GM12878 (cell line): ENCODE data around the gene IPO8. TPM values are rescaled to one million over a fixed set of nuclear protein-coding genes. Genes with fewer than 3 reads are reported as not detected.
A peak's percentile ranks its signal among the peaks of the same experiment; 100 is the strongest.

Experiments used
- ATAC-seq: fragments of 200-7000 bp; cut with Tn5 transposase; 3 replicates; pipeline ENCODE4 v1.9.1; 2020; ENCODE audit warnings: mild to moderate bottlenecking, moderate library complexity
- BruUV-seq: library from RNA; stranded (reverse); fragments of 400-500 nt; replicated peaks from 2 replicates; lab custom pipeline; 2021; lab: Mats Ljungman, UMichigan
- CTCF ChIA-PET: fragments of 300-600 bp; sonication (Branson Sonifier 250); formaldehyde crosslinking; extraction: SDS; loops from one replicate; lab custom pipeline; 2021; ENCODE audit warnings: inconsistent platforms; lab: Yijun Ruan, JAX
- POLR2A ChIA-PET: fragments of 350-600 bp; formaldehyde crosslinking; extraction: SDS; loops from one replicate; lab custom pipeline; 2021; ENCODE audit warnings: inconsistent platforms; lab: Charles Lee
- RAD21 ChIA-PET: fragments of 300-600 bp; sonication (Branson Sonifier 250); formaldehyde crosslinking; loops from one replicate; lab custom pipeline; 2023; ENCODE audit warnings: antibody characterized with exemption; ENCODE audit not compliant: unreplicated experiment; lab: Charles Lee
- SMC1A ChIA-PET: fragments of 300-600 bp; sonication (Branson Sonifier 250); formaldehyde crosslinking; loops from one replicate; lab custom pipeline; 2023; ENCODE audit not compliant: unreplicated experiment, uncharacterized antibody; lab: Charles Lee
- DNase-seq: peaks from one replicate; pipeline ENCODE4 v3.0.0-alpha.2; 2011; ENCODE audit warnings: low read depth, low spot score
- FAIRE-seq: peaks from 3 replicates; lab custom pipeline; 2011; peaks lifted over from hg19 to GRCh38; lab: Jason Lieb, UNC
- H2AFZ ChIP-seq: 2 replicates; pipeline ENCODE4 v1.6.0; 2011; ENCODE audit warnings: low read depth, low read length, control low read depth; ENCODE audit not compliant: control insufficient read depth
- H3K27ac ChIP-seq: 2 replicates; pipeline ENCODE4 v1.5.1; 2011; ENCODE audit warnings: control low read depth; ENCODE audit not compliant: control insufficient read depth, insufficient read depth
- H3K27me3 ChIP-seq, 2 experiments: replicated peaks in 1 of 2; 2 replicates each; pipeline versions ENCODE4 v1.6.0 to v1.6.1; 2011; ENCODE audit warnings: low read length in 1 of 2; ENCODE audit not compliant: control insufficient read depth in 2 of 2, insufficient read depth in 2 of 2
- H3K36me3 ChIP-seq, 2 experiments: 2 replicates each; pipeline ENCODE4 v1.5.1; 2011; ENCODE audit warnings: low read length in 1 of 2; ENCODE audit not compliant: control insufficient read depth in 2 of 2, insufficient read depth in 2 of 2
- H3K4me1 ChIP-seq: 2 replicates; pipeline ENCODE4 v1.6.1; 2011; ENCODE audit warnings: mild to moderate bottlenecking, low read length, moderate library complexity, mixed read lengths; ENCODE audit not compliant: control insufficient read depth, insufficient read depth
- H3K4me2 ChIP-seq: 2 replicates; pipeline ENCODE4 v1.6.0; 2011; ENCODE audit warnings: control low read depth; ENCODE audit not compliant: control insufficient read depth, insufficient read depth
- H3K4me3 ChIP-seq: fragments of 200-600 bp; sonication (generic); 2 replicates; pipeline ENCODE4 v1.5.1; 2016
- H3K79me2 ChIP-seq: 2 replicates; pipeline ENCODE4 v1.6.0; 2011; ENCODE audit warnings: low read length; ENCODE audit not compliant: control insufficient read depth, insufficient read depth
- H3K9ac ChIP-seq: 2 replicates; pipeline ENCODE4 v1.8.0; 2011; ENCODE audit warnings: low read length, control low read depth, mixed read lengths; ENCODE audit not compliant: control insufficient read depth, insufficient read depth
- H3K9me3 ChIP-seq: replicated peaks from 3 replicates; pipeline ENCODE4 v1.5.1; 2011; ENCODE audit warnings: mild to moderate bottlenecking, low read length; ENCODE audit not compliant: control insufficient read depth, insufficient read depth
- H4K20me1 ChIP-seq: 2 replicates; pipeline ENCODE4 v1.6.0; 2011; ENCODE audit not compliant: control insufficient read depth, insufficient read depth
- BHLHE40 ChIP-seq, 2 experiments: fragments of 450-650 bp in 1 of 2; IDR thresholded peaks; 2 replicates each; pipeline ENCODE4 v1.6.1; 2011 to 2017; ENCODE audit warnings: low read depth in 2 of 2, borderline replicate concordance in 1 of 2, improper control_type of control experiment in 1 of 2, low read length in 1 of 2, mild to moderate bottlenecking in 1 of 2
- PML ChIP-seq: IDR thresholded peaks from 2 replicates; pipeline ENCODE4 v1.6.1; 2012; ENCODE audit warnings: low read length, inconsistent platforms
- RUNX3 ChIP-seq: IDR thresholded peaks from 2 replicates; pipeline ENCODE4 v1.6.1; 2012; ENCODE audit warnings: low read length, inconsistent platforms
- STAT3 ChIP-seq: IDR thresholded peaks from 2 replicates; pipeline ENCODE4 v1.6.1; 2011; ENCODE audit warnings: low read depth, low read length, improper control_type of control experiment
- WGBS: methylation state at CpG from one replicate; pipeline ENCODE4 v1.1.6; 2016; ENCODE audit warnings: low lambda C conversion rate; ENCODE audit not compliant: insufficient replicate concordance, insufficient coverage; ENCODE audit errors: missing lambda C conversion rate; 5-methylcytosine and 5-hydroxymethylcytosine counted together
- in situ Hi-C: fragments of 300-500 bp; cut with MboI; formaldehyde crosslinking; loops from 9 replicates; pipeline ENCODE4 v1.14.3; 2018; ENCODE audit warnings: mixed read lengths
- intact Hi-C: fragments of 100-400 bp; cut with micrococcal nuclease; formaldehyde crosslinking; loops from one replicate; pipeline ENCODE4 v1.14.2; 2022; ENCODE audit not compliant: unreplicated experiment
- polyA plus RNA-seq, 11 experiments: library from polyadenylated mRNA; depleted of rRNA in 4 of 11; unstranded in 6 of 11; stranded (reverse) in 5 of 11; fragments of >200 nt; fragmentation: Nextera tagmentation in 4 of 11; fragmentation: Illumina TruSeq in 1 of 11; extraction: Ambion mirVana in 4 of 11; extraction: Trizol in 1 of 11; gene quantifications; 1 replicate in 1 of 11; 2 replicates in 10 of 11; pipeline versions ENCODE4 v1.2.1 to v1.2.3, GENCODE V29; 2011 to 2016; ENCODE audit warnings: inconsistent platforms in 2 of 11, missing spikeins in 2 of 11, low read depth in 1 of 11
- total RNA-seq, 4 experiments: library from RNA; depleted of rRNA in 3 of 4; stranded (reverse); fragments of >200 nt in 3 of 4; fragmentation: Illumina TruSeq in 1 of 4; extraction: Trizol in 1 of 4; gene quantifications; 2 replicates each; pipeline versions ENCODE4 v1.2.1 to v1.2.3, GENCODE V29; 2013 to 2021

Gene IPO8
- total and polyA plus RNA-seq, 10 of the 15 experiments (the other 5 are each of a cell fraction or from before 2014, with no cell fraction given), result 6.9 to 38.5 (median 15.1) TPM

GRCh38 chr12:30652034-30652696 is 43.5 kb downstream of the IPO8 start:
- BruUV-seq, result no TSS peak
- Histone ChIP-seq H3K27ac (no peak overlapping the region), H3K36me3 (peaks cover 0 to 4% of the 10 kb centered on the region in 2 experiments; a peak in 2 of 4 replicates), H4K20me1 (no peaks in the 10 kb centered on the region), H3K4me2 (no peak overlapping the region), H3K4me3 (no peak overlapping the region), H3K27me3 (no peaks in the 10 kb centered on the region), H3K4me1 (no peaks in the 10 kb centered on the region; the same call in 1 of the 2 replicates), H3K9me3 (no peaks in the 10 kb centered on the region), H3K9ac (no peak overlapping the region), H2AFZ (no peak overlapping the region), H3K79me2 (no peaks in the 10 kb centered on the region)
- ATAC-seq (no peak), DNase-seq (no peak), FAIRE-seq (no peak)
- RAD21 ChIA-PET, result no interaction called here
- SMC1A ChIA-PET, result interaction anchor here (1.0 to 1.4 kb wide), 2 partner anchors 8 to 38 kb away, joined by 3 read pairs; no protein-coding TSS in a partner anchor
- intact Hi-C loops (no loop called here), in situ Hi-C loops (no loop called here)
- 100% methylated on average over 1 of the region's 1 CpG for WGBS
- TF ChIP-seq BHLHE40 (IDR thresholded peaks at IDR 0.05; ENCODE audit: borderline replicate concordance in 1 of 2, low read depth in 2 of 2, low read length in 1 of 2), result no peak
- no peak for TF ChIP-seq PML
- peak; percentile 36; the same call in 1 of the 2 replicates for TF ChIP-seq RUNX3
- no peak for TF ChIP-seq STAT3
- POLR2A ChIA-PET, result no interaction called here
- CTCF ChIA-PET, result no interaction called here

DNA sequence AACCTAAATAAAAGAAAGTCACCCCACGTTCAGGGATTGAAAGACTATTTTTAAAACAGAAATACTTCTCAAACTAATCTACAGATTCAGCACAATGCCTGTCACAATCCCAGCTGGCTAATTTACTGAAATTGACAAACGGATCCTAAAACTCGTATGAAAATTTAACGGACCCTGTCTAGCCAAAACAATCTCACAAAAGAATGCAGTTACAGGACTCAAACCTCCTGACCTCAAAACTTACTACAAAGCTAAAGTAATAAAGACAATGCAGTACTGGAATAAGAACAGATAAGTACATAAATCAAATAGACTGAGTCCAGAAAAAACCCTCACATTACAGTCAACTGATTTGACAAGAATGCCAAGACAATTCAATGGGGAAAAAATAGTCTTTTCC is 48.8 kb downstream of the IPO8 start:
- intact Hi-C loops (no loop called here), in situ Hi-C loops (no loop called here)
- no peak overlapping the region for H3K4me3 ChIP-seq
- no peak for TF ChIP-seq BHLHE40 (IDR thresholded peaks at IDR 0.05; ENCODE audit: borderline replicate concordance in 1 of 2, low read depth in 2 of 2, low read length in 1 of 2)
- FAIRE-seq (no peak), DNase-seq (no peak), ATAC-seq (no peak)
- H2AFZ ChIP-seq, result no peak overlapping the region
- H3K4me2 ChIP-seq, result no peak overlapping the region
- no TSS peak for BruUV-seq
- H4K20me1 ChIP-seq, result no peaks in the 10 kb centered on the region
- H3K27ac ChIP-seq, result no peak overlapping the region
- RAD21 ChIA-PET, result no interaction called here
- SMC1A ChIA-PET, result no interaction called here
- H3K4me1 ChIP-seq, result no peaks in the 10 kb centered on the region
- CTCF ChIA-PET, result no interaction called here
- no peaks in the 10 kb centered on the region for H3K27me3 ChIP-seq
- no peaks in the 10 kb centered on the region for H3K79me2 ChIP-seq
- POLR2A ChIA-PET, result no interaction called here
- no peaks in the 10 kb centered on the region for H3K9me3 ChIP-seq
- peaks cover 0 to 9% of the 10 kb centered on the region in 2 experiments; a peak in 2 of 4 replicates for H3K36me3 ChIP-seq
- no peak overlapping the region for H3K9ac ChIP-seq
- 75% methylated on average over 4 of the region's 4 CpGs for WGBS
